GM12872 (cell line): ENCODE results near the gene DIO2.

ENCODE experiments used
- CTCF ChIP-seq: IDR thresholded peaks from 3 replicates; pipeline ENCODE4 v1.5.1; 2011; ENCODE audit warnings: low read depth, mild to moderate bottlenecking, low read length, moderate library complexity; ENCODE audit not compliant: insufficient read depth

DIO2 gene

GRCh38 chr14:80216818-80217217, 5.5 kb upstream of the DIO2 start:
- no peak for TF ChIP-seq CTCF

- no peak for TF ChIP-seq CTCF
Measured at GRCh38 chr14:80215756-80216581, 4.7 kb upstream of the DIO2 start.

GRCh38 chr14:80215081-80215480, 3.8 kb upstream of the DIO2 start:
- no peak for TF ChIP-seq CTCF

GRCh38 chr14:80213602-80214001, 2.3 kb upstream of the DIO2 start:
- TF ChIP-seq CTCF = peak; percentile 63

- no peak for TF ChIP-seq CTCF
Measured at GRCh38 chr14:80212023-80212397, 706 bp upstream of the DIO2 start.

GRCh38 chr14:80208461-80208860, 2.8 kb downstream of the DIO2 start:
- no peak for TF ChIP-seq CTCF

GRCh38 chr14:80206351-80207080, 4.8 kb downstream of the DIO2 start:
- no peak for TF ChIP-seq CTCF
